HCT116 (cell line): Measurements from ENCODE around the gene LINGO3. TPM values are rescaled to one million over a fixed set of nuclear protein-coding genes. Genes with fewer than 3 reads are reported as not detected.

Experiments used
- ATAC-seq: fragments of 200-7000 bp; cut with Tn5 transposase; 2 replicates; pipeline ENCODE4 v1.9.1; 2020; ENCODE audit warnings: mild to moderate bottlenecking, moderate library complexity
- BruUV-seq: library from RNA; stranded (reverse); fragments of 400-500 nt; replicated peaks from 2 replicates; lab custom pipeline; 2021; lab: Mats Ljungman, UMichigan
- CTCF ChIA-PET: fragments of 300-600 bp; sonication (Branson Sonifier 250); formaldehyde crosslinking; loops from one replicate; lab custom pipeline; 2021; ENCODE audit warnings: antibody characterized with exemption; lab: Charles Lee
- POLR2A ChIA-PET: fragments of 300-600, 350-600 bp; sonication (Branson Sonifier 250); formaldehyde crosslinking; loops from one replicate; lab custom pipeline; 2021; ENCODE audit warnings: antibody characterized with exemption; lab: Charles Lee
- RAD21 ChIA-PET, 2 experiments: fragments of 300-600 bp; sonication (Branson Sonifier 250); formaldehyde crosslinking; loops; one replicate each; lab custom pipeline; 2023; ENCODE audit warnings: low total read pairs in 2 of 2; ENCODE audit not compliant: uncharacterized antibody in 2 of 2, unreplicated experiment in 2 of 2, low non-redundant PET in 1 of 2; lab: Charles Lee
- DNase-seq: peaks from one replicate; pipeline ENCODE4 v3.0.0-alpha.2; 2010; ENCODE audit warnings: low read depth, low spot score
- H2AFZ ChIP-seq: fragments of 200-600 bp; shearing (Covaris generic), sonication (generic); 2 replicates; pipeline ENCODE4 v1.6.1; 2017; ENCODE audit warnings: low read depth, mixed run types, mixed read lengths, antibody characterized with exemption, low read length; ENCODE audit not compliant: poor library complexity, severe bottlenecking
- H3K27ac ChIP-seq: 2 replicates; pipeline ENCODE4 v1.5.1; 2012; ENCODE audit warnings: low read depth, low read length
- H3K27me3 ChIP-seq: fragments of 200-600 bp; sonication (generic); 2 replicates; pipeline ENCODE4 v1.6.1; 2016; ENCODE audit warnings: mixed run types, low read length, mixed read lengths; ENCODE audit not compliant: insufficient read depth
- H3K36me3 ChIP-seq, 2 experiments: fragments of 200-500 bp in 1 of 2; fragments of 200-600 bp in 1 of 2; sonication (Bioruptor generic) in 1 of 2; sonication (generic) in 1 of 2; 2 replicates each; pipeline versions ENCODE4 v1.5.1 to v1.6.1; 2014 to 2016; ENCODE audit warnings: low read length in 2 of 2, inconsistent platforms in 1 of 2, mixed read lengths in 1 of 2, mixed run types in 1 of 2; ENCODE audit not compliant: insufficient read depth in 2 of 2, control insufficient read depth in 1 of 2
- H3K4me1 ChIP-seq, 2 experiments: fragments of 200-600 bp in 1 of 2; sonication (generic) in 1 of 2; 2 replicates each; pipeline versions ENCODE4 v1.5.1 to v1.6.1; 2012 to 2017; ENCODE audit warnings: low read length in 2 of 2, inconsistent platforms in 1 of 2, mild to moderate bottlenecking in 1 of 2, mixed read lengths in 1 of 2, mixed run types in 1 of 2, moderate library complexity in 1 of 2; ENCODE audit not compliant: insufficient read depth in 2 of 2, control insufficient read depth in 1 of 2
- H3K4me2 ChIP-seq: fragments of 200-600 bp; sonication (generic); 2 replicates; pipeline ENCODE4 v1.6.1; 2017; ENCODE audit warnings: mixed run types, low read length, mixed read lengths
- H3K4me3 ChIP-seq, 2 experiments: fragments of 200-600 bp in 1 of 2; sonication (generic) in 1 of 2; replicated peaks in 1 of 2; 2 replicates each; pipeline ENCODE4 v1.5.1; 2011 to 2016; ENCODE audit warnings: low read length in 2 of 2, control low read depth in 1 of 2, low read depth in 1 of 2, mild to moderate bottlenecking in 1 of 2, mixed read lengths in 1 of 2, mixed run types in 1 of 2
- H3K79me2 ChIP-seq: fragments of 200-600 bp; sonication (generic); 2 replicates; pipeline ENCODE4 v1.6.1; 2017; ENCODE audit warnings: mild to moderate bottlenecking, mixed run types, low read length, moderate library complexity, mixed read lengths; ENCODE audit not compliant: insufficient read depth
- H3K9ac ChIP-seq: fragments of 200-600 bp; sonication (generic); 2 replicates; pipeline ENCODE4 v1.6.1; 2016; ENCODE audit warnings: low read length, mixed read lengths
- H3K9me2 ChIP-seq: fragments of 200-600 bp; sonication (generic), shearing (Covaris generic); 2 replicates; pipeline ENCODE4 v1.6.1; 2017; ENCODE audit warnings: mixed run types, mild to moderate bottlenecking, moderate library complexity; ENCODE audit not compliant: insufficient read depth
- H3K9me3 ChIP-seq, 2 experiments: fragments of 200-500 bp in 1 of 2; fragments of 200-600 bp in 1 of 2; sonication (Bioruptor generic) in 1 of 2; sonication (generic) in 1 of 2; 2 replicates each; pipeline ENCODE4 v1.6.1; 2014 to 2017; ENCODE audit warnings: low read length in 2 of 2, mixed read lengths in 2 of 2, inconsistent platforms in 1 of 2, low read depth in 1 of 2, mild to moderate bottlenecking in 1 of 2, mixed run types in 1 of 2, moderate library complexity in 1 of 2; ENCODE audit not compliant: control insufficient read depth in 1 of 2, insufficient read depth in 1 of 2
- H4K20me1 ChIP-seq: fragments of 200-600 bp; sonication (generic), shearing (Covaris generic); 2 replicates; pipeline ENCODE4 v1.6.1; 2017; ENCODE audit warnings: mixed run types, mild to moderate bottlenecking, moderate library complexity; ENCODE audit not compliant: insufficient read depth
- CBX3 ChIP-seq: IDR thresholded peaks from 2 replicates; pipeline ENCODE4 v1.6.1; 2012; ENCODE audit warnings: low read depth
- CEBPB ChIP-seq: IDR thresholded peaks from 2 replicates; pipeline ENCODE4 v1.6.1; 2012; ENCODE audit warnings: low read depth
- EGR1 ChIP-seq: IDR thresholded peaks from 2 replicates; pipeline ENCODE4 v1.6.1; 2012; ENCODE audit warnings: low read depth
- ELF1 ChIP-seq: IDR thresholded peaks from 2 replicates; pipeline ENCODE4 v1.6.1; 2012; ENCODE audit warnings: low read depth, borderline replicate concordance
- EZH2 ChIP-seq: fragments of 200-600 bp; sonication (generic); IDR thresholded peaks from 2 replicates; pipeline ENCODE4 v1.6.1; 2017; ENCODE audit warnings: antibody characterized with exemption, mixed run types
- FOSL1 ChIP-seq: IDR thresholded peaks from 2 replicates; pipeline ENCODE4 v1.6.1; 2012; ENCODE audit warnings: low read depth
- JUND ChIP-seq: IDR thresholded peaks from 2 replicates; pipeline ENCODE4 v1.6.1; 2012
- POLR2A ChIP-seq: IDR thresholded peaks from 2 replicates; pipeline ENCODE4 v1.7.0; 2011; ENCODE audit warnings: borderline replicate concordance; ENCODE audit not compliant: insufficient read depth, insufficient read length; ENCODE audit errors: extremely low read depth
- POLR2AphosphoS5 ChIP-seq: IDR thresholded peaks from 2 replicates; pipeline ENCODE4 v1.6.1; 2011; ENCODE audit warnings: mild to moderate bottlenecking, low read depth, low read length, moderate library complexity
- SIN3A ChIP-seq: IDR thresholded peaks from 2 replicates; pipeline ENCODE4 v1.6.1; 2012; ENCODE audit warnings: low read depth
- SP1 ChIP-seq: IDR thresholded peaks from 2 replicates; pipeline ENCODE4 v1.6.1; 2012; ENCODE audit warnings: low read depth
- SRF ChIP-seq: IDR thresholded peaks from 2 replicates; pipeline ENCODE4 v1.6.1; 2012; ENCODE audit warnings: low read depth
- ZFX ChIP-seq: fragments of 450-650 bp; IDR thresholded peaks from 2 replicates; pipeline ENCODE4 v1.6.1; 2017
- intact Hi-C: fragments of 100-400 bp; cut with micrococcal nuclease; formaldehyde crosslinking; loops from 2 replicates; pipeline ENCODE4 v1.10.0; 2022
- total RNA-seq: library from RNA; stranded (reverse); gene quantifications from one replicate; pipeline ENCODE4 v1.2.1, GENCODE V29; 2021; ENCODE audit not compliant: unreplicated experiment
- TF ChIP-seq, protein P1 (sequence below): IDR thresholded peaks from 2 replicates; pipeline ENCODE4 v1.6.1; 2012
- TF ChIP-seq, protein P2 (sequence below): IDR thresholded peaks from 2 replicates; pipeline ENCODE4 v1.6.1; 2012; ENCODE audit warnings: low read depth

The LINGO3 gene
- total RNA-seq, 1 experiment from 2014 or later: not detected

DNA sequence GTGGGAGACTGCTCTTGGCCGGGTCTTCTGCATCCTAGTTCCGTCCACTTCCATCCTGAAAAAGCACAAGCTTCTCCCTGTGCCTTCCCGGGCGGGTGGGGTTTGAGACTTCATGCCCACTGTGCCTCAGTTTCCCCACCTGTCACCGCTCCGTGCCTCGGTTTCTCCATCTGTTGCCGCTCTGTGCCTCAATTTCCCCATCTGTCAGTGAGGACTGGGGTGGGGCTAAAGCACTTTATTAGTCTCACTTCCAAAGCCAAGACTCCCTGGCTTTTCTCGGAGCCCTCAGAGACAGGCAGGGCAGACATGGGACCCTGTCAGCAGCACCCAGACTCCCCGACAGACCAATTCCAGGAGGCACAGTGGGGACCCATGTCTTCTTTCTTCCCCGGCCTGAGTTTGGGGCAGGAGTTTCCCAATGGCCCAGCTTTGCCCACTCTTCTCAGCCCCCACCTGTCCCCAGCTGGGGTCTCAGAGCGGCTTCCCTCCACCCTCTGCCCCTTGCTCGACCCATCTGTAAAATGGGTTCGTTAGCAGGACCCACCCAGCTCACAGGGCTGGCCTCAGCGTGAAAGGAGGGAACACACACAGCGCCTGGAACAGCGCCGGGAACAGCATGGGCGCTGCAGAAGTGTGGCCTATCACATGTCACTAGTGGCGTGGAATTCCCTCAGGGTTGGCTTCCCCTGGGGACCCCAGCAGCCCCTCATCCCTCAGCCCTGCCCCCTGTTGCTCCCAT, 21.4 kb downstream of the LINGO3 start (continued):
- no peak for TF ChIP-seq JUND
- no peak for TF ChIP-seq CEBPB
- no peak for TF ChIP-seq SIN3A
- no peak for TF ChIP-seq EZH2

DNA sequence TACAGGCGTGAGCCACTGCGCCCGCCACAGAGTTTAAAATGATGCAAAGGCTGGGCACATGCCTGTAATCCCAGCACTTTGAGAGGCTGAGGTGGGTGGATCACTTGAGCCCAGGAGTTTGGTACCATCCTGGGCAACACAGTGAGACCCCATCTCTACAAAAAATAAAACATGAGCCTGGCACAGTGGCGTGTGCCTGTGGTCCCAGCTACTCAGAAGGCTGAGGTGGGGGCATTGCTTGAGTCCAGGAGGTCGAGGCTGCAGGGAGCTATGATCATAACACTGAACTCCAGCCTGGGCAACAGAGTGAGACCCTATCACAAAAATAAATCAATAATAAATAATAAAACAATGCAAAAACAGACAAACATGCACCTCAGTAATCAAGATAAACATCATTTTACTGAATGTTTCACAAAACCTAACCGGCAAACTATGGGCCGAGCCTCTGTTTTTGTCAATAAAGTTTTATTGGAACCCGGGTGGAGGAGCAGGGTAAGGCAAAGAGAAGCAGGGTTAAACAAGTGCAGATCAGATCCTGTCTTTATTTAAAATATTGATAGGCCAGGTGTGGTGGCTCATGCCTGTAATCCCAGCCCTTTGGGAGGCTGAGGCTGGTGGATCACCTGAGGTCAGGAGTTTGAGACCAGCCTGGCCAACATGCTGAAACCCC, 24.0 kb downstream of the LINGO3 start:
- Histone ChIP-seq H3K9me2 (no peaks in the 10 kb centered on the region), H3K4me1 (no peaks in the 10 kb centered on the region), H4K20me1 (no peaks in the 10 kb centered on the region), H3K4me2 (no peak overlapping the region), H3K9me3 (no peaks in the 10 kb centered on the region), H2AFZ (no peak overlapping the region), H3K36me3 (no peaks in the 10 kb centered on the region), H3K9ac (no peak overlapping the region), H3K27ac (no peak overlapping the region), H3K27me3 (no peaks in the 10 kb centered on the region), H3K4me3 (no peak overlapping the region), H3K79me2 (no peaks in the 10 kb centered on the region)
- intact Hi-C loops: no loop called here
- ChIA-PET RAD21 (no interaction called here), POLR2A (no interaction called here), CTCF (no interaction called here)
- TF ChIP-seq, protein P1, sequence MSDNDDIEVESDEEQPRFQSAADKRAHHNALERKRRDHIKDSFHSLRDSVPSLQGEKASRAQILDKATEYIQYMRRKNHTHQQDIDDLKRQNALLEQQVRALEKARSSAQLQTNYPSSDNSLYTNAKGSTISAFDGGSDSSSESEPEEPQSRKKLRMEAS: no peak
- no peak for TF ChIP-seq EGR1
- BruUV-seq: no TSS peak
- no peak for DNase-seq
- ATAC-seq: no peak

DNA sequence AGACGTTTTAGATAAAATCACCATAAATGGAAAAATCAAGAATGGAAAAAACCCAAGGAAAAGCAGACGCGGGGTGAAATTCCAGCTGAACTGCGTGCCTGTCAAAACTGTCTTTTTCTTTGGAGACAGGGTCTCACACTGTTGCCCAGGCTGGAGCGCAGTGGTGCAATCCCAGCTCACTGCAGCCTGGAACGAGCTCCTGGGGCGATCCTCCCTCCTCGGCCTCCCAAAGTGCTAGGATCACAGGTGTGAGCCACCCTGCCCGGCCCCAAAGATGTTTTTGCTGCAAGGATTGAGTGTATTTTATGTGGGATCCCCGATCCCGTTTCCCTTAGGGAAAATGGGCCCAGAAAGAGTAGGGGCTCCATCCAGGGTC, 25.1 kb downstream of the LINGO3 start:
- Histone ChIP-seq H3K9me3 (no peaks in the 10 kb centered on the region), H3K9ac (no peak overlapping the region), H3K4me1 (no peaks in the 10 kb centered on the region), H3K27ac (no peak overlapping the region), H4K20me1 (no peaks in the 10 kb centered on the region), H2AFZ (no peak overlapping the region), H3K9me2 (no peaks in the 10 kb centered on the region), H3K4me3 (no peak overlapping the region), H3K4me2 (no peak overlapping the region), H3K79me2 (no peaks in the 10 kb centered on the region), H3K27me3 (no peaks in the 10 kb centered on the region), H3K36me3 (no peaks in the 10 kb centered on the region)
- ChIA-PET RAD21 (no interaction called here), CTCF (no interaction called here), POLR2A (no interaction called here)
- intact Hi-C loops: no loop called here
- TF ChIP-seq CEBPB (no peak), POLR2A (no peak), SRF (no peak), FOSL1 (no peak), ZFX (no peak), ELF1 (no peak), POLR2AphosphoS5 (no peak), CBX3 (no peak), SP1 (no peak)
- TF ChIP-seq, protein P1: no peak
- TF ChIP-seq, protein P2, sequence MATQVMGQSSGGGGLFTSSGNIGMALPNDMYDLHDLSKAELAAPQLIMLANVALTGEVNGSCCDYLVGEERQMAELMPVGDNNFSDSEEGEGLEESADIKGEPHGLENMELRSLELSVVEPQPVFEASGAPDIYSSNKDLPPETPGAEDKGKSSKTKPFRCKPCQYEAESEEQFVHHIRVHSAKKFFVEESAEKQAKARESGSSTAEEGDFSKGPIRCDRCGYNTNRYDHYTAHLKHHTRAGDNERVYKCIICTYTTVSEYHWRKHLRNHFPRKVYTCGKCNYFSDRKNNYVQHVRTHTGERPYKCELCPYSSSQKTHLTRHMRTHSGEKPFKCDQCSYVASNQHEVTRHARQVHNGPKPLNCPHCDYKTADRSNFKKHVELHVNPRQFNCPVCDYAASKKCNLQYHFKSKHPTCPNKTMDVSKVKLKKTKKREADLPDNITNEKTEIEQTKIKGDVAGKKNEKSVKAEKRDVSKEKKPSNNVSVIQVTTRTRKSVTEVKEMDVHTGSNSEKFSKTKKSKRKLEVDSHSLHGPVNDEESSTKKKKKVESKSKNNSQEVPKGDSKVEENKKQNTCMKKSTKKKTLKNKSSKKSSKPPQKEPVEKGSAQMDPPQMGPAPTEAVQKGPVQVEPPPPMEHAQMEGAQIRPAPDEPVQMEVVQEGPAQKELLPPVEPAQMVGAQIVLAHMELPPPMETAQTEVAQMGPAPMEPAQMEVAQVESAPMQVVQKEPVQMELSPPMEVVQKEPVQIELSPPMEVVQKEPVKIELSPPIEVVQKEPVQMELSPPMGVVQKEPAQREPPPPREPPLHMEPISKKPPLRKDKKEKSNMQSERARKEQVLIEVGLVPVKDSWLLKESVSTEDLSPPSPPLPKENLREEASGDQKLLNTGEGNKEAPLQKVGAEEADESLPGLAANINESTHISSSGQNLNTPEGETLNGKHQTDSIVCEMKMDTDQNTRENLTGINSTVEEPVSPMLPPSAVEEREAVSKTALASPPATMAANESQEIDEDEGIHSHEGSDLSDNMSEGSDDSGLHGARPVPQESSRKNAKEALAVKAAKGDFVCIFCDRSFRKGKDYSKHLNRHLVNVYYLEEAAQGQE: no peak
- ATAC-seq (no peak), DNase-seq (no peak)
- BruUV-seq: no TSS peak
